Measurements from ENCODE around the gene PYGO2.

DNA sequence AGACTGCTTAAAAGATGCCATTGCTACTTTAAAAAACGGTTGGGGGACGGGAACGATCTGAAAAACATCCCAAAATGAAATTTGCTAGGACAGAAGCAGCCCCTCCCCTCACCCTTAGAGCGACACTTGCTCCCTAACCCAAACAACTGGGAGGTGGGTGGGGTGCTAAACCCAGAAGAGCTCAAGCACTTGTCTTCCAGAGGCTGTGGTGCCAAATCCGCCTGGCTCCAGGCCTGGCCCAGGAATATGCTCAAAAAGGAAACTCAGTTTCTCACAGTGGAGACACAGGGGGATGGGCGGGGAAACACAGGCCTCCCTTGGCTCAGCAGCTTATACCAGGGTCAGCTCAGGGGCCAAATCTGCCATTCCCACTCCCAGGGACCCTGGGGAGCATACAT lies 5.0 kb downstream of the PYGO2 start:
- TF ChIP-seq, protein P1, sequence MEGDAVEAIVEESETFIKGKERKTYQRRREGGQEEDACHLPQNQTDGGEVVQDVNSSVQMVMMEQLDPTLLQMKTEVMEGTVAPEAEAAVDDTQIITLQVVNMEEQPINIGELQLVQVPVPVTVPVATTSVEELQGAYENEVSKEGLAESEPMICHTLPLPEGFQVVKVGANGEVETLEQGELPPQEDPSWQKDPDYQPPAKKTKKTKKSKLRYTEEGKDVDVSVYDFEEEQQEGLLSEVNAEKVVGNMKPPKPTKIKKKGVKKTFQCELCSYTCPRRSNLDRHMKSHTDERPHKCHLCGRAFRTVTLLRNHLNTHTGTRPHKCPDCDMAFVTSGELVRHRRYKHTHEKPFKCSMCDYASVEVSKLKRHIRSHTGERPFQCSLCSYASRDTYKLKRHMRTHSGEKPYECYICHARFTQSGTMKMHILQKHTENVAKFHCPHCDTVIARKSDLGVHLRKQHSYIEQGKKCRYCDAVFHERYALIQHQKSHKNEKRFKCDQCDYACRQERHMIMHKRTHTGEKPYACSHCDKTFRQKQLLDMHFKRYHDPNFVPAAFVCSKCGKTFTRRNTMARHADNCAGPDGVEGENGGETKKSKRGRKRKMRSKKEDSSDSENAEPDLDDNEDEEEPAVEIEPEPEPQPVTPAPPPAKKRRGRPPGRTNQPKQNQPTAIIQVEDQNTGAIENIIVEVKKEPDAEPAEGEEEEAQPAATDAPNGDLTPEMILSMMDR (conservative IDR thresholded peaks at IDR 0.05 in 1 of 2, IDR thresholded peaks at IDR 0.05 in 1 of 2; ENCODE audit: extremely low read depth in 1 of 2, insufficient read depth in 1 of 2, low read depth in 1 of 2, low read length in 2 of 2), result no peak
- no peak for TF ChIP-seq EZH2 (IDR thresholded peaks at IDR 0.05; ENCODE audit: borderline replicate concordance, low read length)
